GM12874 (cell line): ENCODE measurements around the gene HELZ2.

Experiments used
- TF ChIP-seq, protein P1 (sequence below): IDR thresholded peaks from 2 replicates; pipeline ENCODE4 v1.5.1; 2011; ENCODE audit warnings: low read depth, mild to moderate bottlenecking, control low read depth, low read length, moderate library complexity; ENCODE audit not compliant: insufficient read depth

The HELZ2 gene

GRCh38 chr20:63595416-63596127 lies 21.5 kb upstream of the HELZ2 start:
- TF ChIP-seq, protein P1, sequence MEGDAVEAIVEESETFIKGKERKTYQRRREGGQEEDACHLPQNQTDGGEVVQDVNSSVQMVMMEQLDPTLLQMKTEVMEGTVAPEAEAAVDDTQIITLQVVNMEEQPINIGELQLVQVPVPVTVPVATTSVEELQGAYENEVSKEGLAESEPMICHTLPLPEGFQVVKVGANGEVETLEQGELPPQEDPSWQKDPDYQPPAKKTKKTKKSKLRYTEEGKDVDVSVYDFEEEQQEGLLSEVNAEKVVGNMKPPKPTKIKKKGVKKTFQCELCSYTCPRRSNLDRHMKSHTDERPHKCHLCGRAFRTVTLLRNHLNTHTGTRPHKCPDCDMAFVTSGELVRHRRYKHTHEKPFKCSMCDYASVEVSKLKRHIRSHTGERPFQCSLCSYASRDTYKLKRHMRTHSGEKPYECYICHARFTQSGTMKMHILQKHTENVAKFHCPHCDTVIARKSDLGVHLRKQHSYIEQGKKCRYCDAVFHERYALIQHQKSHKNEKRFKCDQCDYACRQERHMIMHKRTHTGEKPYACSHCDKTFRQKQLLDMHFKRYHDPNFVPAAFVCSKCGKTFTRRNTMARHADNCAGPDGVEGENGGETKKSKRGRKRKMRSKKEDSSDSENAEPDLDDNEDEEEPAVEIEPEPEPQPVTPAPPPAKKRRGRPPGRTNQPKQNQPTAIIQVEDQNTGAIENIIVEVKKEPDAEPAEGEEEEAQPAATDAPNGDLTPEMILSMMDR = no peak

GRCh38 chr20:63594043-63594561 lies 20.1 kb upstream of the HELZ2 start:
- TF ChIP-seq, protein P1 = no peak

DNA sequence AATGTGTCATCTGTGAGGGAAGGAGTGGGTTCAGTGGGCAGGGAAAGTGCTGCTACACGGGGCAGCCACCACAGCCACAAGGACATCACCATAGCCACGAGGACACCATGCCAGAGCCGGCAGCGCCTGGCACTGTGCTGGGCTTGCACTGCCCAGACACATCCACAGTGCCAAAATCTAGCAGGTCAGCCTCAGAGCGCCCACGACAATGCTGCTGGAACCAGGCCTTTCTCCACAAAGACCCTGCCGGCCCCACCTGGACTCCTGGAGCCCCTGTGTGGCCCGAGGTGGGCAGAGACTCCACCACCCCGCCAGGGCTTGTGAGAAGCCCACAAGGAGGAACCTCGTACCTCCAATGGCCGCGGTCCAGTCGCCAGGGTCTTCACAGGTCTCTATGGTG lies 18.6 kb upstream of the HELZ2 start:
- TF ChIP-seq, protein P1 = no peak

GRCh38 chr20:63591786-63592355 lies 17.8 kb upstream of the HELZ2 start:
- TF ChIP-seq, protein P1 = no peak

DNA sequence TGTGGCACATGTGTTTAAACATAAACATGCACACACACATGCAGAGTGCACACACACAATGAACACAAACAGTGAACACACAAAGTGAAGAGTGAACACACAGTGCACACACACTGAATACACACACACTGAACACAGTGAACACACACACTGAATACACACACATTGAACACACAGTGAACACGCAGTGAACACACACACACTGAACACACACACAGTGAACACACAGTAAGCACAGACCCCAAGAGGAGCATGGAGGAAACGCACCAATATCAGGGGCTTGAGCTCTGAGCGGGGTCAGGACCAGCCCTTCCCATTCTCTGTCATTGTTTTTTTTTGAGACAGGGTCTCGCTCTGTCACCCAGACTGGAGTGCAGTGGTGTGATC lies 17.1 kb upstream of the HELZ2 start:
- TF ChIP-seq, protein P1 = no peak

- TF ChIP-seq, protein P1 = no peak
Observed at GRCh38 chr20:63590218-63591146, 16.4 kb upstream of the HELZ2 start.
